Activated CD4-positive, alpha-beta T cell treated with anti-CD3 and anti-CD28 coated beads for 36 hours (primary cell): ENCODE data around the gene CYP26C1. TPM values are rescaled to one million over a fixed set of nuclear protein-coding genes. Genes with fewer than 3 reads are reported as not detected.
"Not testable (repeated sequence)": the region's sequence is repeated elsewhere in the genome, so short reads cannot be mapped to it uniquely, and the experiment has no call there.

Experiments
- ATAC-seq: fragments of 200-7000 bp; cut with Tn5 transposase; one replicate; pipeline ENCODE4 v1.10.0; 2021; ENCODE audit warnings: mild to moderate bottlenecking, moderate library complexity
- CTCF ChIA-PET: fragments of 350-600 bp; sonication (Branson Sonifier 250); formaldehyde crosslinking; loops from one replicate; lab custom pipeline; 2021; ENCODE audit warnings: antibody characterized with exemption; lab: Charles Lee
- POLR2A ChIA-PET: fragments of 350-600 bp; sonication (Branson Sonifier 250); formaldehyde crosslinking; loops from one replicate; lab custom pipeline; 2021; ENCODE audit warnings: antibody characterized with exemption, inconsistent platforms; lab: Charles Lee
- DNase-seq: peaks from one replicate; pipeline ENCODE4 v3.0.0-alpha.2; 2020
- H3K27ac Mint-ChIP-seq: one replicate; pipeline ENCODE4 v1.8.0; 2021; ENCODE audit warnings: mixed read lengths
- H3K27me3 Mint-ChIP-seq: one replicate; pipeline ENCODE4 v1.8.0; 2021; ENCODE audit warnings: mixed read lengths
- H3K36me3 Mint-ChIP-seq: one replicate; pipeline ENCODE4 v1.8.0; 2021; ENCODE audit warnings: low read depth, mixed read lengths
- H3K4me1 Mint-ChIP-seq: one replicate; pipeline ENCODE4 v1.8.0; 2021; ENCODE audit warnings: mixed read lengths
- H3K4me3 Mint-ChIP-seq: one replicate; pipeline ENCODE4 v1.8.0; 2021; ENCODE audit warnings: mild to moderate bottlenecking, moderate library complexity, mixed read lengths
- H3K9me3 Mint-ChIP-seq: one replicate; pipeline ENCODE4 v1.8.0; 2021; ENCODE audit warnings: low read depth, mixed read lengths
- intact Hi-C, 2 experiments: fragments of 100-400 bp; cut with DNase I in 1 of 2; cut with micrococcal nuclease in 1 of 2; formaldehyde crosslinking; loops; one replicate each; pipeline versions ENCODE4 v1.14.2 to v1.15.1; 2022 to 2024; cut with DNase I, micrococcal nuclease
- total RNA-seq, 2 experiments: library from RNA; stranded (reverse); gene quantifications; one replicate each; pipeline ENCODE4 v1.2.3, GENCODE V29; 2021

The CYP26C1 gene
- total RNA-seq, 2 experiments from 2014 or later: 0.05 to 0.09 TPM

GRCh38 chr10:93096901-93097300 lies 36.3 kb downstream of the CYP26C1 start:
- intact Hi-C loops: no loop called here
- Mint-ChIP-seq H3K27me3 (no peaks in the 10 kb centered on the region), H3K36me3 (no peaks in the 10 kb centered on the region), H3K4me3 (no peak overlapping the region), H3K4me1 (no peaks in the 10 kb centered on the region), H3K27ac (no peak overlapping the region), H3K9me3 (no peaks in the 10 kb centered on the region)
- ATAC-seq (no peak), DNase-seq (no peak)
- POLR2A ChIA-PET: interaction anchor here (0.6 kb wide), 1 partner anchor 69 kb away, joined by 4 read pairs; no protein-coding TSS in a partner anchor
- CTCF ChIA-PET: interaction anchor here (0.7 to 0.8 kb wide), 3 partner anchors 8 to 125 kb away, joined by 3 to 4 read pairs (median 3); no protein-coding TSS in a partner anchor

- no peaks in the 10 kb centered on the region for H3K4me1 Mint-ChIP-seq
- H3K9me3 Mint-ChIP-seq: no peaks in the 10 kb centered on the region
- H3K4me3 Mint-ChIP-seq: no peak overlapping the region
- DNase-seq: no peak
- no peak for ATAC-seq
- H3K27ac Mint-ChIP-seq: no peak overlapping the region
- CTCF ChIA-PET: interaction anchor here (0.7 to 0.8 kb wide), 4 partner anchors 9 to 235 kb away, joined by 3 to 4 read pairs (median 3); no protein-coding TSS in a partner anchor
- H3K27me3 Mint-ChIP-seq: no peaks in the 10 kb centered on the region
- intact Hi-C loops: no loop called here
- POLR2A ChIA-PET: no interaction called here
- H3K36me3 Mint-ChIP-seq: no peaks in the 10 kb centered on the region
Measured at GRCh38 chr10:93097386-93097785, 36.8 kb downstream of the CYP26C1 start.

GRCh38 chr10:93098816-93099215 lies 38.2 kb downstream of the CYP26C1 start:
- no peak overlapping the region for H3K27ac Mint-ChIP-seq
- no peaks in the 10 kb centered on the region for H3K4me1 Mint-ChIP-seq
- no peak for DNase-seq
- intact Hi-C loops: no loop called here
- peaks cover 1% of the 10 kb centered on the region for H3K9me3 Mint-ChIP-seq
- no peak for ATAC-seq
- no peaks in the 10 kb centered on the region for H3K27me3 Mint-ChIP-seq
- peaks cover 3% of the 10 kb centered on the region for H3K36me3 Mint-ChIP-seq
- H3K4me3 Mint-ChIP-seq: no peak overlapping the region
- CTCF ChIA-PET: no interaction called here
- POLR2A ChIA-PET: no interaction called here

GRCh38 chr10:93099670-93100069 lies 39.1 kb downstream of the CYP26C1 start:
- no peaks in the 10 kb centered on the region for H3K27me3 Mint-ChIP-seq
- intact Hi-C loops: no loop called here
- ATAC-seq (no peak), DNase-seq (no peak)
- no peak overlapping the region for H3K27ac Mint-ChIP-seq
- peaks cover 3% of the 10 kb centered on the region for H3K9me3 Mint-ChIP-seq
- peaks cover 4% of the 10 kb centered on the region for H3K36me3 Mint-ChIP-seq
- ChIA-PET CTCF (no interaction called here), POLR2A (no interaction called here)
- no peaks in the 10 kb centered on the region for H3K4me1 Mint-ChIP-seq
- H3K4me3 Mint-ChIP-seq: no peak overlapping the region

GRCh38 chr10:93101148-93101547 lies 40.5 kb downstream of the CYP26C1 start:
- H3K27ac Mint-ChIP-seq, H3K27me3 Mint-ChIP-seq, DNase-seq, H3K4me1 Mint-ChIP-seq, CTCF ChIA-PET, intact Hi-C loops, ATAC-seq, H3K36me3 Mint-ChIP-seq, H3K4me3 Mint-ChIP-seq, POLR2A ChIA-PET, H3K9me3 Mint-ChIP-seq: not testable (repeated sequence)

GRCh38 chr10:93103953-93104352 lies 43.4 kb downstream of the CYP26C1 start:
- CTCF ChIA-PET: interaction anchor here (1.1 kb wide), 1 partner anchor 23 kb away, joined by 4 read pairs; no protein-coding TSS in a partner anchor

GRCh38 chr10:93106631-93107072 lies 46.1 kb downstream of the CYP26C1 start:
- Mint-ChIP-seq H3K4me3 (no peak overlapping the region), H3K27me3 (peaks cover 3% of the 10 kb centered on the region), H3K4me1 (no peaks in the 10 kb centered on the region), H3K9me3 (peaks cover 3% of the 10 kb centered on the region), H3K27ac (no peak overlapping the region), H3K36me3 (peaks cover 4% of the 10 kb centered on the region)
- no peak for DNase-seq
- ATAC-seq: no peak
- ChIA-PET POLR2A (no interaction called here), CTCF (interaction anchor here (0.7 to 1.0 kb wide), 2 partner anchors 11 to 331 kb away, joined by 3 read pairs; no protein-coding TSS in a partner anchor)
- intact Hi-C loops: no loop called here

More at GRCh38 chr10:93103953-93104352, 43.4 kb downstream of the CYP26C1 start:
- Mint-ChIP-seq H3K4me1 (no peaks in the 10 kb centered on the region), H3K36me3 (peaks cover 4% of the 10 kb centered on the region), H3K9me3 (peaks cover 3% of the 10 kb centered on the region), H3K4me3 (no peak overlapping the region), H3K27me3 (no peaks in the 10 kb centered on the region), H3K27ac (no peak overlapping the region)
- intact Hi-C loops: no loop called here
- no peak for ATAC-seq
- DNase-seq: no peak
- POLR2A ChIA-PET: no interaction called here

- Mint-ChIP-seq H3K9me3 (no peaks in the 10 kb centered on the region), H3K27ac (no peak overlapping the region), H3K27me3 (peaks cover 9% of the 10 kb centered on the region), H3K4me3 (no peak overlapping the region), H3K4me1 (peaks cover 4% of the 10 kb centered on the region), H3K36me3 (no peaks in the 10 kb centered on the region)
- intact Hi-C loops: loop anchor here in 1 of 2 experiments (10.0 kb wide), 1 partner anchor 374 kb away; the partner anchor contains the start of gene MYOF
- DNase-seq (no peak), ATAC-seq (no peak)
- CTCF ChIA-PET: interaction anchor here (0.7 to 1.0 kb wide), 4 partner anchors 12 to 185 kb away, joined by 3 read pairs; no protein-coding TSS in a partner anchor
- POLR2A ChIA-PET: no interaction called here
Measured at GRCh38 chr10:93110472-93111146, 50.0 kb downstream of the CYP26C1 start.

GRCh38 chr10:93113042-93113441 lies 52.4 kb downstream of the CYP26C1 start:
- ChIA-PET CTCF (no interaction called here), POLR2A (no interaction called here)
- no peaks in the 10 kb centered on the region for H3K36me3 Mint-ChIP-seq
- H3K27ac Mint-ChIP-seq: no peak overlapping the region
- intact Hi-C loops: loop anchor here in 1 of 2 experiments (10.0 kb wide), 1 partner anchor 372 kb away; the partner anchor contains the start of gene MYOF
- H3K4me3 Mint-ChIP-seq: no peak overlapping the region
- no peak for ATAC-seq
- DNase-seq: no peak
- H3K4me1 Mint-ChIP-seq: peaks cover 11% of the 10 kb centered on the region
- H3K27me3 Mint-ChIP-seq: peaks cover 9% of the 10 kb centered on the region
- no peaks in the 10 kb centered on the region for H3K9me3 Mint-ChIP-seq

GRCh38 chr10:93115661-93116383 lies 55.2 kb downstream of the CYP26C1 start:
- Mint-ChIP-seq H3K27ac (no peak overlapping the region), H3K36me3 (no peaks in the 10 kb centered on the region), H3K4me1 (peaks cover 11% of the 10 kb centered on the region), H3K4me3 (no peak overlapping the region), H3K27me3 (peaks cover 5% of the 10 kb centered on the region), H3K9me3 (no peaks in the 10 kb centered on the region)
- ATAC-seq: peak; percentile 83
- intact Hi-C loops: loop anchor here (1.0 to 10.0 kb wide), 5 partner anchors 171 to 369 kb away; partner anchors contain the start of gene MYOF (in 1 of the 2)
- ChIA-PET CTCF (interaction anchor here (0.6 to 3.1 kb wide), 23 partner anchors 10 to 751 kb away, joined by 3 to 19 read pairs (median 4); partner anchors contain the start of gene CYP26C1), POLR2A (interaction anchor here (0.6 kb wide), 1 partner anchor 253 kb away, joined by 8 read pairs; no protein-coding TSS in a partner anchor)
- peak; percentile 85 for DNase-seq
